Activated CD8-positive, alpha-beta T cell treated with anti-CD3 and anti-CD28 coated beads for 36 hours (primary cell): ENCODE results near the gene PNMA8B. TPM values are rescaled to one million over a fixed set of nuclear protein-coding genes. Genes with fewer than 3 reads are reported as not detected.
"Not testable (repeated sequence)": the region's sequence is repeated elsewhere in the genome, so short reads cannot be mapped to it uniquely, and the experiment has no call there.

Experiments used
- ATAC-seq: fragments of 200-7000 bp; cut with Tn5 transposase; one replicate; pipeline ENCODE4 v1.10.0; 2021; ENCODE audit warnings: mild to moderate bottlenecking, moderate library complexity
- CTCF ChIA-PET: fragments of 350-600 bp; sonication (Branson Sonifier 250); formaldehyde crosslinking; loops from one replicate; lab custom pipeline; 2021; ENCODE audit warnings: antibody characterized with exemption; lab: Charles Lee
- POLR2A ChIA-PET: fragments of 350-600 bp; sonication (Branson Sonifier 250); formaldehyde crosslinking; loops from one replicate; lab custom pipeline; 2021; ENCODE audit warnings: antibody characterized with exemption; lab: Charles Lee
- DNase-seq: peaks from one replicate; pipeline ENCODE4 v3.0.0-alpha.2; 2020
- H3K27ac Mint-ChIP-seq: one replicate; pipeline ENCODE4 v1.8.0; 2021; ENCODE audit warnings: mild to moderate bottlenecking, mixed read lengths
- H3K27me3 Mint-ChIP-seq: one replicate; pipeline ENCODE4 v1.8.0; 2021; ENCODE audit warnings: mixed read lengths
- H3K36me3 Mint-ChIP-seq: one replicate; pipeline ENCODE4 v1.8.0; 2021; ENCODE audit warnings: low read depth, mixed read lengths
- H3K4me1 Mint-ChIP-seq: one replicate; pipeline ENCODE4 v1.8.0; 2021; ENCODE audit warnings: low read depth, mixed read lengths
- H3K4me3 Mint-ChIP-seq: one replicate; pipeline ENCODE4 v1.8.0; 2021; ENCODE audit warnings: mild to moderate bottlenecking, moderate library complexity, mixed read lengths
- H3K9me3 Mint-ChIP-seq: one replicate; pipeline ENCODE4 v1.8.0; 2021; ENCODE audit warnings: mixed read lengths
- intact Hi-C: fragments of 100-400 bp; cut with micrococcal nuclease; formaldehyde crosslinking; loops from one replicate; pipeline ENCODE4 v1.10.0; 2022
- total RNA-seq, 2 experiments: library from RNA; stranded (reverse); gene quantifications; one replicate each; pipeline ENCODE4 v1.2.3, GENCODE V29; 2021
- TF ChIP-seq, protein P1 (sequence below): fragments of 200-600 bp; IDR thresholded peaks from one replicate; pipeline ENCODE4 v1.8.0; 2022; ENCODE audit warnings: antibody characterized with exemption, mild to moderate bottlenecking

The PNMA8B gene
- total RNA-seq, 2 experiments from 2014 or later, result not detected

DNA sequence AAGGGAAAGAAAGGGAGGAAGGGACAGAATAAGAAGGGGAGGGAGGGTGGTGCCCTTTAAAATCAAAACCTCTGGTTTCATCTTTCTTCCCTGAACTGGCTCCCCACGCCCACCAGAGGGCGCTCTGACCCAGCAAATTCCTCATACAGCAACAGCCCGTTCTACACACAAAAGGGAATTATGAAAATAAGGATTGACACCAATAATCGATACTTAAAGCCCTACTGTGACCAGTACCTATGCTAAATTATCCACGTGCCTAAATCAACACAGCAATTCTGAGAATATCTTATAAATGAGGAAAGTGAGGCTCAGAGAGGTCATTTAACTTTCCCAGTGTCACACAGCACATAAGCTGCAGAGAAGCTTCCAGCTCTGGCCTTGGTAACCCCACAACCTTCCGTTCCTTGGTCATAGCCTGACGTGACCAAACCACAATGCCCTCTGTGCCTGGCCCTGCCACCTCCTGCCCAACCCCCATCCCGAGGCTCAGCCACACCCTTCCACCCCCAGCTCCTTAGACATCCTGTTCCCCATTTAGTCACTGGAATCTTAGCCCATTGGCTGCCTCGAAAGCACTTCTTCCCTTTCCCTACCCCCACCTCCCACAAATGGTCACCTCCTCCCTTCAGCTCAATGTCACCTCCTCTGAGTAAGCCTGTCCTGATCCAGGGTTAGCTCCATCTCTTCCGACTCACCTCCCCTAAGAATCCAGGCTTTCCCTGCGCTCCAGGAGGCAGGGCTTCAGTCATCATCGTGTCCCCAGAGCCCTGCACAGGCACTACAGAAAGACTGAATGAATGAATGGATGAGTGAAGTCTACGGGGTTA is 34.2 kb upstream of the PNMA8B start:
- intact Hi-C loops, result loop anchor here (5.0 kb wide), 1 partner anchor 132 kb away; the partner anchor contains the start of gene DACT3
- H3K9me3 Mint-ChIP-seq, result peaks cover 7% of the 10 kb centered on the region
- peaks cover 1% of the 10 kb centered on the region for H3K36me3 Mint-ChIP-seq
- no peak overlapping the region for H3K4me3 Mint-ChIP-seq
- ChIA-PET POLR2A (interaction anchor here (1.1 to 1.6 kb wide), 2 partner anchors 13 to 73 kb away, joined by 3 to 6 read pairs; no protein-coding TSS in a partner anchor), CTCF (interaction anchor here (0.6 to 5.4 kb wide), 31 partner anchors 8 to 311 kb away, joined by 3 to 57 read pairs (median 4); partner anchors contain the start of gene DACT3)
- ATAC-seq (peak; percentile 68), DNase-seq (peak; percentile 79)
- peak overlapping the region; percentile 51 for H3K27ac Mint-ChIP-seq
- H3K4me1 Mint-ChIP-seq, result peaks cover 12% of the 10 kb centered on the region
- TF ChIP-seq, protein P1, sequence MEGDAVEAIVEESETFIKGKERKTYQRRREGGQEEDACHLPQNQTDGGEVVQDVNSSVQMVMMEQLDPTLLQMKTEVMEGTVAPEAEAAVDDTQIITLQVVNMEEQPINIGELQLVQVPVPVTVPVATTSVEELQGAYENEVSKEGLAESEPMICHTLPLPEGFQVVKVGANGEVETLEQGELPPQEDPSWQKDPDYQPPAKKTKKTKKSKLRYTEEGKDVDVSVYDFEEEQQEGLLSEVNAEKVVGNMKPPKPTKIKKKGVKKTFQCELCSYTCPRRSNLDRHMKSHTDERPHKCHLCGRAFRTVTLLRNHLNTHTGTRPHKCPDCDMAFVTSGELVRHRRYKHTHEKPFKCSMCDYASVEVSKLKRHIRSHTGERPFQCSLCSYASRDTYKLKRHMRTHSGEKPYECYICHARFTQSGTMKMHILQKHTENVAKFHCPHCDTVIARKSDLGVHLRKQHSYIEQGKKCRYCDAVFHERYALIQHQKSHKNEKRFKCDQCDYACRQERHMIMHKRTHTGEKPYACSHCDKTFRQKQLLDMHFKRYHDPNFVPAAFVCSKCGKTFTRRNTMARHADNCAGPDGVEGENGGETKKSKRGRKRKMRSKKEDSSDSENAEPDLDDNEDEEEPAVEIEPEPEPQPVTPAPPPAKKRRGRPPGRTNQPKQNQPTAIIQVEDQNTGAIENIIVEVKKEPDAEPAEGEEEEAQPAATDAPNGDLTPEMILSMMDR, result peak; percentile 99
- H3K27me3 Mint-ChIP-seq, result no peaks in the 10 kb centered on the region

DNA sequence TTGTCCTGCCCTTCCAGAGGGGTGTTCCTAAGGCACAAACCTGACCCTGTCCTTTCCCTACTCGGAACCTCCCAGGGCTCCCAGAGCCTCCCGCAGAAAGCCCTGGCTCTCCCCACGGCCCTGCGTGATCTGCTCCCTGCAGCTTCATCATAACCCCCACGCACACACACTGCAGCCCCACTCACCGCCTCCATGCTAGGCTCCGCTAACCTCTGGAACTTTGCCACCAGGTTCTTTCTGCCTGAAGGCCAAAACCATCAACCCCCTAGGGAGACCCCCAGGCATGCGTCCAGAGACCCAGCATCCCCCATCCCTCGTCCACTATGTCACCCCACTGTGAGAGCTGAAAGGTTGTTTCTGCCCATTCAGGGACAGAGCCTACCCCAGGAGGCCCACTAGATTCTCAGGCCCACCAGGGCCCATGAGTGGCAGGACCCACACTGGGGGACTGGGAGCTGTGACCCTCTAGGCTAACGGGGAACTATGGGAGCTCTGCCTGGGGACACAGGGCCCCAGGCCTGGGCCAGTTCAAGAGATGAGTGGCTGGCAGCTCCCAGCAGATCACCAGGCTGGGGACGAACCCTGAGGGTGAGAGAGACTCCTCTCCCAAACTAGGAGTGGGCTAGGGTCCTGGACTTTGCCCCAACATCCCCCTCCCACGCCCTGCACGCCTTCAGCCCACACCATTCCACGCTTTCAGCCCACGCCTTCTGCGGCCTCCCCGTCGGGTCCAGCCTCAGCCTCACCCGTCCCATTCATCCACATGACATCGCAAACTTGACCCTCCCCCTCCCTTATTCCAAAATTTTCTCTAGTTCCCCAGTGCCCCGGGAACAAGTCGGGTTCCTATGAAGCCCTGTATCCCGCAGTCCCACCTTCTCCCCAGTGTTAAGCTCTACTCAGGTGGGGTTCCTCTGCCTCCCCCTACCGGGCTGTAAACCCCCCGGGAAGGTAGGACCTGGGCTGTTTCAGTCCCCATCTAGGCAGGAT is 33.2 kb upstream of the PNMA8B start:
- TF ChIP-seq, protein P1, result no peak
- no peak for ATAC-seq

DNA sequence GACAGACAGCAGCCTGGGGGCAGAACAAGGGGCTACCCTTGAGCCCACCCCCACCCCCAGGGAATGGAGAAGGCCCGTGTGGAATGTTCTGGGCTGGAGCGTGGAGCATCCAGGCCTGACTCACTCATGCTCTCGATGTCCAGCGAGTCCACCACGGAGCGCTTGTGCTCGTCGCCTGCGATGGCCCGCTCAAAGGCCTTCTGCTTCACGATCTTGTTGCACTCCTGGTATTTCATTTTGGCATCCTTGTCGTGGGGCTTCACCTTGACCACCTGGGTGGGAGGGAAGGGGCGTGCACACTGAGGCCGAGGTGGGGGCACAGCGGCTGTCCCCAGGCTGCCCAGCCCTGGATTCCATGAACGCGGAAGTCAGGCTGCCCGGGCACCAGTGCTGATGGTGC is 31.1 kb upstream of the PNMA8B start:
- not testable (repeated sequence) for DNase-seq, ATAC-seq, H3K9me3 Mint-ChIP-seq, H3K4me3 Mint-ChIP-seq, H3K36me3 Mint-ChIP-seq, H3K27me3 Mint-ChIP-seq
- intact Hi-C loops, result loop anchor here (5.0 kb wide), 1 partner anchor 136 kb away; the partner anchor contains the start of gene DACT3
- Mint-ChIP-seq H3K4me1 (peaks cover 29% of the 10 kb centered on the region), H3K27ac (peak overlapping the region; percentile 16)
- CTCF ChIA-PET, result interaction anchor here (0.9 to 5.4 kb wide), 6 partner anchors 10 to 134 kb away, joined by 3 to 57 read pairs (median 22); partner anchors contain the start of gene DACT3
- POLR2A ChIA-PET, result interaction anchor here (1.0 kb wide), 1 partner anchor 10 kb away, joined by 3 read pairs; no protein-coding TSS in a partner anchor

More for the DNA sequence above, 33.2 kb upstream of the PNMA8B start:
- ChIA-PET POLR2A (interaction anchor here (1.1 to 1.6 kb wide), 2 partner anchors 14 to 73 kb away, joined by 3 to 6 read pairs; no protein-coding TSS in a partner anchor), CTCF (interaction anchor here (0.6 to 5.4 kb wide), 19 partner anchors 9 to 200 kb away, joined by 3 to 57 read pairs (median 5); partner anchors contain the start of gene DACT3)
- Mint-ChIP-seq H3K9me3 (peaks cover 9% of the 10 kb centered on the region), H3K36me3 (peaks cover 5% of the 10 kb centered on the region), H3K4me1 (peaks cover 16% of the 10 kb centered on the region), H3K27ac (peak overlapping the region; percentile 51), H3K4me3 (no peak overlapping the region), H3K27me3 (no peaks in the 10 kb centered on the region)
- DNase-seq, result no peak
- intact Hi-C loops, result loop anchor here (5.0 kb wide), 1 partner anchor 133 kb away; the partner anchor contains the start of gene DACT3

DNA sequence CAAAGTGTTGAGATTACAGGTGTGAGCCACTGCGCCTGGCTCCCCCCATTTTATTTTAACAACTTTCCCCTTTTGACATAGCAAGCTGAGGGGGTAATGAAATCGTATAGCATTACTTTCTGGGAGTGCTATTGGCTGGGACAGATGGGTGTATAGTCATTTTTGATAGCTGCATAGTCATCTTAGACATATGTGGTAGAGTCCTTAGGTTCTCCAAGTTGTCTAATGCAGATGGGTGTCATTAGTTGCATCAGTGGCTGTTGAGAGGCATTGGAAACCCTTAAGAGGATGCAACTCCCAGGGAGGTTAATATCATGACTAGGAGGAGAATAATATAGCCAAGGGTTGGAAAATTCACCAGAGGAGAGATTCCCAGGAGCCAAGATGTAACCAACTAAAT is 28.6 kb upstream of the PNMA8B start:
- DNase-seq (no peak), ATAC-seq (peak; percentile 25)
- Mint-ChIP-seq H3K36me3 (peaks cover 7% of the 10 kb centered on the region), H3K27me3 (no peaks in the 10 kb centered on the region), H3K27ac (peak overlapping the region; percentile 96), H3K4me3 (no peak overlapping the region), H3K4me1 (peaks cover 36% of the 10 kb centered on the region), H3K9me3 (peaks cover 9% of the 10 kb centered on the region)
- POLR2A ChIA-PET, result interaction anchor here (0.6 to 2.2 kb wide), 5 partner anchors 14 to 144 kb away, joined by 3 to 8 read pairs (median 3); no protein-coding TSS in a partner anchor
- intact Hi-C loops, result no loop called here
- CTCF ChIA-PET, result interaction anchor here (1.2 to 14.4 kb wide), 7 partner anchors 8 to 172 kb away, joined by 3 to 219 read pairs (median 5); partner anchors contain the start of gene DACT3
- TF ChIP-seq, protein P1, result no peak

DNA sequence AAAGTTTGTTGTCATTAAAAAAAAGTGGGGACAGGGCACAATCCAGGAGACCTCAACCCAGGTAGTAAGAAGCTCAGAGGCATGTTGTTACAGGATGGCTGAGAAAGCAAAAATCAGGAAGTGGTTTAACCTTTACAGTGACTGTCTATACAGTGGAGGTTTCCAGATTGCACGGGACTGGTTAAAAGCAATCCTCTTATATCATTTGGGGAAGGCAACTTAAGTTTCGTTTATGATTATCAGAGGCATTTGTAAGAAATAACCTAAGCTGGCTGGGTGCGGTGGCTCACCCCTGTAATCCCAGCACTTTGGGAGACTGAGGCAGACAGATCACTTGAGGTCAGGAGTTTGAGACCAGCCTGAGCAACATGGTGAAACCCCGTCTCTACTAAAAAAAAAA is 27.3 kb upstream of the PNMA8B start:
- H3K27me3 Mint-ChIP-seq, intact Hi-C loops, H3K9me3 Mint-ChIP-seq, H3K36me3 Mint-ChIP-seq: not testable (repeated sequence)
- peak overlapping the region; percentile 14 for H3K4me3 Mint-ChIP-seq
- peak overlapping the region; percentile 96 for H3K27ac Mint-ChIP-seq
- H3K4me1 Mint-ChIP-seq, result peaks cover 35% of the 10 kb centered on the region
- ATAC-seq (peak; percentile 83), DNase-seq (peak; percentile 69)
- ChIA-PET POLR2A (interaction anchor here (0.7 to 2.2 kb wide), 12 partner anchors 9 to 379 kb away, joined by 3 to 8 read pairs (median 4); partner anchors contain the start of genes DACT3 and GNG8), CTCF (interaction anchor here (0.7 to 14.4 kb wide), 8 partner anchors 9 to 182 kb away, joined by 3 to 219 read pairs (median 5); partner anchors contain the start of gene DACT3)
